HuH-7 (cell line): ENCODE measurements around the gene GPC6.

Experiments used
- DNase-seq: peaks from one replicate; pipeline ENCODE4 v3.0.0; 2011; ENCODE audit warnings: low spot score

The GPC6 gene

GRCh38 chr13:93230261-93230855, 3.8 kb downstream of the GPC6 start:
- no peak for DNase-seq

GRCh38 chr13:93231867-93232266, 5.3 kb downstream of the GPC6 start:
- no peak for DNase-seq

- peak; percentile 8 for DNase-seq
Measured at GRCh38 chr13:93233997-93234416, 7.4 kb downstream of the GPC6 start.

- DNase-seq = no peak
Measured at GRCh38 chr13:93234459-93234858, 7.9 kb downstream of the GPC6 start.

GRCh38 chr13:93235258-93236015, 8.8 kb downstream of the GPC6 start:
- DNase-seq = no peak

GRCh38 chr13:93238711-93239110, 12.1 kb downstream of the GPC6 start:
- DNase-seq = no peak

GRCh38 chr13:93243375-93244063, 16.9 kb downstream of the GPC6 start:
- no peak for DNase-seq

- DNase-seq = no peak
Measured at GRCh38 chr13:93244141-93244917, 17.7 kb downstream of the GPC6 start.

GRCh38 chr13:93244918-93245280, 18.3 kb downstream of the GPC6 start:
- no peak for DNase-seq

- no peak for DNase-seq
Measured at GRCh38 chr13:93246069-93246468, 19.5 kb downstream of the GPC6 start.

- DNase-seq = no peak
Measured at GRCh38 chr13:93248627-93249047, 22.0 kb downstream of the GPC6 start.

GRCh38 chr13:93249364-93250306, 23.0 kb downstream of the GPC6 start:
- no peak for DNase-seq

- DNase-seq = no peak
Measured at GRCh38 chr13:93254775-93255174, 28.2 kb downstream of the GPC6 start.

- no peak for DNase-seq
Measured at GRCh38 chr13:93256998-93257397, 30.4 kb downstream of the GPC6 start.

- no peak for DNase-seq
Measured at GRCh38 chr13:93259527-93260080, 33.0 kb downstream of the GPC6 start.

GRCh38 chr13:93260591-93260990, 34.0 kb downstream of the GPC6 start:
- no peak for DNase-seq

GRCh38 chr13:93262729-93263345, 36.2 kb downstream of the GPC6 start:
- DNase-seq = no peak

- DNase-seq = no peak
Measured at GRCh38 chr13:93264876-93265275, 38.3 kb downstream of the GPC6 start.

- no peak for DNase-seq
Measured at GRCh38 chr13:93265800-93266199, 39.2 kb downstream of the GPC6 start.

- no peak for DNase-seq
Measured at GRCh38 chr13:93266681-93267080, 40.1 kb downstream of the GPC6 start.
